ENCODE results near the gene MRPL50.
"Not testable (repeated sequence)": the region's sequence is repeated elsewhere in the genome, so short reads cannot be mapped to it uniquely, and the experiment has no call there.

The MRPL50 gene

GRCh38 chr9:101417977-101418376 is 19.6 kb upstream of the MRPL50 start:
- DNase-seq (ENCODE audit: low spot score), result no peak

- no peak for DNase-seq (ENCODE audit: low spot score)
Measured at GRCh38 chr9:101417389-101417788, 19.0 kb upstream of the MRPL50 start.

DNA sequence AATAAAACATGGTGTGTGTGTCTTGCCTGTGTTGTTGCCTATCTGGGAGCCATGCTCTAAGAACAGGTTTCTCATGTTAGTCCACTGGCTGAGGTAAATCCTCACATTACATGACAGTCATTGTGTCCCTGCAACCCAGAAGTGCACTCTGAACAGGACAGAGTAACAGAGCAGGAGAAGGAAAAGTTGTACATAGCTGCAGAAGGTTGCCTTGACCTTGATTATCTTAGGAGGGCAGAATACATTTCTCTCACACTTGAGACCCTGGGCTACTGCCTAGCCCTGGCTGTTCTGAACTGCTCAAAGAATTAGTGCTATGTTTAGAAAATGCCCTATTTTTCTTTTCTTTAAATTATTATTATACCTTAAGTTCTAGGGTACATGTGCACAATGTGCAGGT is 17.2 kb upstream of the MRPL50 start:
- no peak for DNase-seq (ENCODE audit: low spot score)

- no peak for DNase-seq (ENCODE audit: low spot score)
Measured at GRCh38 chr9:101414839-101415238, 16.4 kb upstream of the MRPL50 start.

DNA sequence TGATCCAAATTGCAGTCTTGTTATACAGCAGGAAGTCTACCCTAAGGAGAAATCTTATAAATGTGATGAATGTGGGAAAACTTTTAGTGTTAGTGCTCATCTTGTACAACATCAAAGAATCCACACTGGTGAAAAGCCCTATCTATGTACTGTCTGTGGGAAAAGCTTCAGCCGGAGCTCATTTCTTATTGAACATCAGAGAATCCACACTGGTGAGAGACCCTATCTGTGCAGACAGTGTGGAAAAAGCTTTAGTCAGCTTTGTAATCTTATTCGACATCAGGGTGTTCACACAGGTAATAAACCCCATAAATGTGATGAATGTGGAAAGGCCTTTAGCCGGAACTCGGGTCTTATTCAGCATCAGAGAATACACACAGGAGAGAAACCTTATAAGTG is 10.7 kb upstream of the MRPL50 start:
- no peak for DNase-seq (ENCODE audit: low spot score)

GRCh38 chr9:101408374-101409078 is 10.1 kb upstream of the MRPL50 start:
- no peak for DNase-seq (ENCODE audit: low spot score)

- no peak for DNase-seq (ENCODE audit: low spot score)
Measured at GRCh38 chr9:101403516-101404285, 5.3 kb upstream of the MRPL50 start.

DNA sequence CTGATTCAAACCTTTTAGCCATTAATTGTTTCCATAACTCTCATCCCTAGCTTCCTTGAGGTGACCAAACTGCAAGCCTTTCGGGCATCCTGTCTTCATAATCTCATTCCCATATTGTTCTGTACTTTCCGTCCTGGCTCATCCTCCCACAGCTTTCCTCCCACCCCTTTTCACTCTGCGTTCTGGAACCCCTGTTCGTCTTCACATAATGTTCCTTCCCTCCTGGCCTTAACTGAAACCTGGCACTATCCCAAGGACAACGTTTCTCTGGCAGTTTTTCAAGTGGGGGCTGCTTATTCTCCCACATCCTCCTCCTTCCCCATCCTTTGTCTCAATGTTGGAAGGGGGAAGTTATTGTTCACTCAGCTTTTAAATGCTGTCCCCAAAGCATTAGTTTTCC is 1.7 kb upstream of the MRPL50 start:
- DNase-seq (ENCODE audit: low spot score), result no peak

DNA sequence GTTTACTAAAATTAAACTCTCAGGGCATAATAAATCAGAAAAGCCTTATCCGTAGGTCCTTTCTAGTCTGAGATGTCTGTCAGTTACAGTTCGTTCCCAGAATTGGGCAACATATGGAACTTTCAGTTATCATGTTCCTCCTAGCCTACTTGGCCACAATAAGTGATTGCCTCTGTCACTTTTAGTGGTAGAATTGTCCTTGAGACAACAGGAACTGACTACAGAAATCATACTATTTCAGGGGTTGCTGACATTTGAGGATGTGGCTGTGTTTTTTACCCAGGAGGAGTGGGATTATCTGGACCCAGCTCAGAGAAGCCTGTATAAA is 1.2 kb upstream of the MRPL50 start:
- no peak for DNase-seq (ENCODE audit: low spot score)

DNA sequence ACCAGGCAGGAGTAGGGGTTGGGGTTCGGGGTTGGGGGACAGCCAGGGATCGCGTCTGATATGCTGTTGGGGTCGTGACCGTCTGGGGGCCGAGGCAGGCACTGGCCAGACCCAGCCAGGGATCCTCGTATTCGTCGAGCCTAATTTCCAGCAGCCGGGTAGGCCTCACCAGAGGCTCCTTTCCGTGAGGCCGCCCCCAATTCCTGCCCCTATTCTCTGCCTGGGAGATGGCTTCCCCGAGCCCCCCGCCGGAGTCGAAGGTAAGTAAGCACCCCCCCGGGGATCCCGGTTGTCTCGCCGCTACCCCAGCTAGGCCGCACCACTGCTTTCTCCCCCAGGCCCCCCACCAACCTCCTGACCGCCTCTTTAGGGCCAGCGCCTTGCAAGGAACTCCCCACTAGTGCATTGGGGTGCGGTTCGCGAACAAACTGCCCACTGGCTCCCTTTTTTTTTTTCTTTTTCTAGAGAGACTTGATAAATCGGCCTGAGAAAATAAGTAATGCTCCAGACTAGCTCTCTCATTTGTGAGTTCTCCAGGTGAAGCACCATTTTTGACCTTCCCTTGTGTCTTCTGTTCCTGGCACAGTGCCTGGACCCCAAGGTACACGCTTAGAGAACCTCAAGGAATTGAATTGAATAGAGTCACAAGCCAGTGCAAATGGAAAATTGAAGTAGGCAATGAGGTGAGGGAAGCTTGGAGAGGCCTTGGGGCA is 668 bp upstream of the MRPL50 start:
- DNase-seq (ENCODE audit: low spot score), result no peak

GRCh38 chr9:101397746-101398067 is 711 bp downstream of the MRPL50 start:
- DNase-seq (ENCODE audit: low spot score), result no peak

DNA sequence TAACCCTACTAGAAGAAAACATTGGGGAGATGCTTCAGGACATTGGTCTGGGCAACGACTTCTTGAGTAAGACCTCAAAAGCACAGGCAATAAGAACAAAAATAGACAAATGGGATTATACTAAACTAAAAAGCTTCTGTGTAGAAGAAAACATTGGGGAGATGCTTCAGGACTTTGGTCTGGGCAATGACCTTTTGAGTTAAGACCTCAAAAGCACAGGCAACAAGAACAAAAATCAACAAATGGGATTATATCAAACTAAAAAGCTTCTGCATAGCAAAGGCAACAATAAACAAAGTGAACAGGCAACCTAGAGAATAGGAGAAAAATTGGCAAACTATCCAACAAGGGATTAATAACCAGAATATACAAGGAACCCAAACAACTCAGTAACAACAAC is 3.7 kb downstream of the MRPL50 start:
- DNase-seq (ENCODE audit: low spot score), result no peak

- no peak for DNase-seq (ENCODE audit: low spot score)
Measured at GRCh38 chr9:101393135-101393534, 5.3 kb downstream of the MRPL50 start.

- DNase-seq (ENCODE audit: low spot score), result peak; percentile 15
Measured at GRCh38 chr9:101388507-101388993, 9.9 kb downstream of the MRPL50 start.

DNA sequence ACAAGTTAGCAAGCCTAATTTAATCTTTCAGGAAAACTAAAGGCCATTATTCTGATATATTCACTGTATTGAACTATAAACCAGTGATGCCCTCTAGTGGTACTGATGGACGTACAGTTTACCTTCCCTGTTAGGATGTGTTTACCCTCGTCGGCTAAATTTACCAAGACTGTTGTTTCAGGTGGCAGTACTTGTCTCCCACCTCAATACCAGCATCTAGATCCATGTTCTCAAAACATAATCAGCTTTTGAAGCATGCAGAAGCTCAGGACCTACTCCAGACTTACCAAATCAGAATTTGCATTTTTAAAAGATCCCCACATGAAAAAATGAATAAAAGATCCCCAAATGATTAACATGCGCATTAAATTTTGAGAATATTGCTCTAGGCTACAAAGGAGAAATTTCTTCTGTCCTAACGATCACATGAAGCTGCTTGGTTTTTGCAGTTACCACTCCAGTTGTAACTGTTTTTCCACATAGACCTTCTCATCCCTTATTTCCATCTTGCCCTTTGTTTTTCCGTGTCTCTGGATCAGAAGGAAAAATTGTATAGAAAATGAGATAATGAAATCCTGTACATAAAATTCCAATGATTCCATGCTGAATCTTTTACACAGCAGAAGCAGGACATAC is 10.4 kb downstream of the MRPL50 start:
- peak; percentile 48 for DNase-seq (ENCODE audit: low spot score)

GRCh38 chr9:101384873-101385536 is 13.4 kb downstream of the MRPL50 start, which contains the start of gene BAAT:
TSS of gene BAAT (minus strand) at chr9:101385006. CDS start at chr9:101371404, 13,602 bp downstream.
- not testable (repeated sequence) for DNase-seq (ENCODE audit: low spot score)

GRCh38 chr9:101383361-101383760 is 15.1 kb downstream of the MRPL50 start:
- no peak for DNase-seq (ENCODE audit: low spot score)

GRCh38 chr9:101381833-101382342 is 16.5 kb downstream of the MRPL50 start:
- no peak for DNase-seq (ENCODE audit: low spot score)

- DNase-seq (ENCODE audit: low spot score), result no peak
Measured at GRCh38 chr9:101381118-101381517, 17.3 kb downstream of the MRPL50 start.

DNA sequence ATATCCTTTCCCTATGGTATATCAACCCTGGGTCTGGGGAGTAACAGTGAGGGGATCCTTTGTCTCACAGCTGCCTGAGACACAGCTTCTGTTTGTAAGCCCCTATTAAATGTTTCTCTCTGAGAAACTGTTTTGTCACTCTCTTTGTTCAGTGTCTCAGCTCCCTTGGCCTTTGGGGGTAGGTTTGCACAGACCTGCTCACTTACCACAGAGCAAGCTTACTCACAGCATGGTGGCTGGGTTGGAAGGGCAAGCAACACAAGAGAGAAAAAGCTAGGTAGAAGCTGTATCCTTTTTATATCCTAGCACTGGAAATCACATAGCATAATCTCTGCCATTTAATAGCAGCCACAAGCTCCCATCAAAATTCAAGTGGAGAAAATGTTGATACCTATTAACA is 18.1 kb downstream of the MRPL50 start:
- no peak for DNase-seq (ENCODE audit: low spot score)

- DNase-seq (ENCODE audit: low spot score), result no peak
Measured at GRCh38 chr9:101376111-101376848, 22.1 kb downstream of the MRPL50 start.
